NCI-H748 treated with DMSO at 0.1 percent for 48 hours (cell line): ENCODE results near the gene FRS3.

ENCODE experiments used
- DNase-seq: peaks from one replicate; lab custom pipeline; 2025; lab: John Stamatoyannopoulos, UW

Gene FRS3

DNA sequence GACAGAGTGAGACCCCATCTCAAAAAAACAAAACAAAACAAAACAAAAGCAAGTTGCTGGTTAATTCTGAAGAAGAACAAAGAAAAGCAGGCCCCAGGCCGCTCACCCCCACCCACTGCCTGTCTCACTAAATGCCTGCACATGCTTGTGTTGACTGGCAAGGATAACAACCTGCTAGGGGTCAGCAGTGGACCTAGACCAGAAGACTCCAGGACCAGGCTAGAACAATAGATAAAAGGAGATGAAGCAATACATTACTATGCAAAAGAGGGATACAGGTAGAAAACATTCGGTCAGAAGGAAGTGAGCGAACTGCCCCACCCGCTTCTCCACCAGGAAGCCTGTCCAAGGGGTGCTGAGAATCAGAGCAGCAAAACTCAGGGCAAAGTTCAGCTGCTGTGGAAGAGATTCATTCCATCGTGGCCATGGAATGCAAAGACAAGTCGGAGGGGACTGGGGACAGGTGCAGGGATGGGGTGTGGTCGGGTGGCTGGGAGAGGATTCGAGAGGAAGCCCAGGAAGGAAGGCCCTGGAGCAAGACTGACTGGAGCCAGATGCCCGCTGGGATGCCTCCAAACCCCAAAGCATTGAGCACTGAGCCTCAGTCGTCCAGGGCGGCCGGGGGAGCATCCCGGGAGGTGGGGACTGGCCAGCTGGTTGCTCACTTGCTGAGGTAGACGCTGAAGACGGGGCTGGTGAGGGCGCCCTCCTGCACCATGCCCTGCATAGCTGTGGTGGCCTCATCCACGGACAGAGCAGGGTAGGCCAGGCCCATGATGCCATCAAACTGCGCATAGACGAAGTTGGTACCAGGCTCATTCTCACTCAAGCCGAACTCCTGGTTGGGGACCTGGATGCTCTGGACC is 37.8 kb downstream of the FRS3 start:
- DNase-seq, result no peak

DNA sequence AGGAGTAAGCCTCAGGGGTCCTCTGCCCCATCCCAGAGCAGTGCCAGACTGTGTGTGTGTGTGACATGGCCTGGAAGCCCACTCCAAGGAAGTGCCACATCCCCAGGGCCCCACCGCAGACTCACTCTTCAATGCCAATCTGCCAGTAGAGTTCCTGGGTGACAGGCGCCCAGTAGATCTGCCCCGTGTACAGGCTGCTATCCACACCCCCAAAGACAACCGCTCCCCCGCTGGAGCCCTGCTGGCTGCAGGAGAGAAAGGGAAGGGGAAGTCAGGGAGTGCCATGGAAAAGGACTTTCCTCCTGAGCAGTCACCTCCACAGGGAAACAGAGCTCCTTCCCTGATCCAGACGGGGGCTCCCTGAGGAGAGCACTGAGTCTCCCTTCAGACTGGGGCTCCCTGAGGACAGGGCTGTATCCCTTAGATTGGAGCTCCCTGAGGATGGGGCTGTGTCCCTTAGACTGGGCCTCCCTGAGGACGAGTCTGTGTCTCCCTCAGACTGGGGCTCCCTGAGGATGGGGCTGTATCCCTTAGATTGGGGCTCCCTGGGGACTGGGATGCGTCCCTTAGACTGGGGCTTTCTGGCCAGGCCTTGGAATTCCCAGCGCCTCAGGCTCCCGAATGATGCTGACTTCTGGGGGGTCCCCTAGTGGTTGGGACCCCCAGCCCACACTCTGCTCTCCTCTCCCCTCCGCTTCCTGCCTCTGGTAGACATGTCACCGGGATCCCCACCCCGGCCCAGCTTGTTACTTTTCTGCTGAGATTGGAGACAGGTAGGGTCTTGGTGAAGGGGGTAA is 39.1 kb downstream of the FRS3 start:
- no peak for DNase-seq

- DNase-seq, result no peak
Measured at GRCh38 chr6:41739041-41739440, 40.7 kb downstream of the FRS3 start.

- DNase-seq, result no peak
Measured at GRCh38 chr6:41737591-41738130, 42.0 kb downstream of the FRS3 start.

GRCh38 chr6:41736800-41737555 is 42.7 kb downstream of the FRS3 start:
- DNase-seq, result no peak

- DNase-seq, result no peak
Measured at GRCh38 chr6:41736186-41736733, 43.4 kb downstream of the FRS3 start.

- peak; percentile 90 for DNase-seq
Measured at GRCh38 chr6:41735427-41736185, 44.1 kb downstream of the FRS3 start, which contains the start of gene TFEB. Gene TFEB (minus strand): TSS chr6:41735608. CDS start chr6:41691213, 44,395 bp downstream.

DNA sequence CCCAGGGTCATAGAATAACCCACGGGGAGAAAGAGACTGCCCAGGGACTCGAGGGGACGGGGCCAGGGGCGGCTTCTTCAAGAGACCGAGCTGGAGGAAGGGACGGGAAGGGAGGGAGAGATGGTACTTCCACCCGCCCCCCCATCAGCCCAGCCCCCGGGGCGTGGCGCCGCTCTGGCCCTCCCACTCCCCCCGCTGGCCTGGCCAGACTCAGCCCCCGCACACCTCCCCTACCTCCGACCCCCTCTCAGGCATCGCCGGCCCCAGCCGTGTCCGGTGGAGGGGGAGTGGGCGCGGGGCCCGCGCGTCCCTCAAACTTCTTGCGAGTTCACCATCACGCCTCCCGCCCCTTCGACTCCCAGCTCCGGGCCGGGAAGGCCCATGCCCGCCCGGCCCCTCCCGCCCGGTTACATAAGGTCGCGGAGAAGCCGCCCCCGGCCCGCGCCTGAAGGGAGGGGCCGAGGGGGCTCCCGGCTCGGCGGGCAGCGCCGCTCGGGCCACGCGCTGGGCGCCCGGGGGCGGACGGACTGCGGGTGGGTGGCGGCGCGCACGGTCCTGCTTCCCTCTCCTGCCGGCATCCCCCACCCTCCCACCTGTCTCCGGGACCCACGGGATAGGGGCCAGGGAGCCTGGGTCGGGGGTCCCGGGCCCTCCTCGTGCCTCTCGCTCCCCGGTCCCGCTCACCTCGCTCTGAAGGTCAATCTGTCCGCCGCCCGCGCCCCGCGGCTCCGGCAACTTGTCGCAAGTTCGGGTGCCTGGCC is 44.9 kb downstream of the FRS3 start:
- peak; percentile 47 for DNase-seq

GRCh38 chr6:41733707-41734665 is 45.7 kb downstream of the FRS3 start:
- peak; percentile 93 for DNase-seq

GRCh38 chr6:41733360-41733706 is 46.4 kb downstream of the FRS3 start:
- no peak for DNase-seq

- DNase-seq, result no peak
Measured at GRCh38 chr6:41732591-41733359, 46.9 kb downstream of the FRS3 start.

- DNase-seq, result no peak
Measured at GRCh38 chr6:41732149-41732548, 47.6 kb downstream of the FRS3 start.

DNA sequence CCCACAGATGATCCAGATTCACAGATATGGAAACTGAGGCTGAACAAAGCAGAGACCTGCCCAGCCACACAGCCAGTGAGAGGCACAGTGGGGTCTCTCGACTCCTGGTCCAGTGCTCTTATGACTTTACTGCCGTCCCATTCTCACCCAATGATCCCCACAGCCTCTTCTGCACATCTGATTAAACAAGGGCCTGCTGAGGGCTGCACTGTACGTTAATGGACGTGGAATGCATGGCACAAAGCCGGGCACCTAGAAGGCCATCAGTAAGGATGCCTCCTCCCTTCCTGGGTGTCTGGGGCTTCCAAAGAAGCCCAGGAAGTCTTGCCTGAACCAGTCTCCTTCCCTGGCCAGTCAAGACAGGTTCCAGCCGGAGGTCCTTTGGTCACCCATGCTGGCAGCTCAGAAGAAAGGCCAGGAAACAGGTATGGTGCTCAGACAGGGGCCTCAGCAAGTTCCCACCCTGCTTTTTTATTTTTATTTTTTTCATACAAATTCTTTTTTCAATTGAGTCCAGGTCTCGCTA is 48.1 kb downstream of the FRS3 start:
- DNase-seq, result no peak

GRCh38 chr6:41730531-41731436 is 48.9 kb downstream of the FRS3 start:
- no peak for DNase-seq

GRCh38 chr6:41729624-41730023 is 50.1 kb downstream of the FRS3 start:
- DNase-seq, result no peak

GRCh38 chr6:41728954-41729353 is 50.7 kb downstream of the FRS3 start:
- DNase-seq, result no peak
